Colonic mucosa (tissue), 4 donors: Measurements from ENCODE around the gene SLC35F1. TPM values are rescaled to one million over a fixed set of nuclear protein-coding genes. Genes with fewer than 3 reads are reported as not detected.

ENCODE experiments used
- DNase-seq: peaks from one replicate; pipeline ENCODE4 v3.0.0-alpha.2; 2020
- H3K27ac ChIP-seq: fragments of 200-600 bp; one replicate; pipeline ENCODE4 v1.8.0; 2021
- H3K27me3 ChIP-seq: fragments of 200-600 bp; one replicate; pipeline ENCODE4 v1.8.0; 2021
- H3K36me3 ChIP-seq: fragments of 200-600 bp; one replicate; pipeline ENCODE4 v1.8.0; 2021
- H3K4me1 ChIP-seq: fragments of 200-600 bp; one replicate; pipeline ENCODE4 v1.8.0; 2021; ENCODE audit warnings: mild to moderate bottlenecking
- H3K4me3 ChIP-seq: fragments of 200-600 bp; one replicate; pipeline ENCODE4 v1.8.0; 2021
- H3K9ac ChIP-seq, 2 donors: one replicate each; pipeline ENCODE4 v1.7.0; 2013; ENCODE audit warnings: control low read depth in 2 of 2, low read depth in 2 of 2, low read length in 2 of 2
- H3K9me3 ChIP-seq: fragments of 200-600 bp; one replicate; pipeline ENCODE4 v1.8.0; 2021
- intact Hi-C: fragments of 100-400 bp; cut with DNase I; formaldehyde crosslinking; loops from one replicate; pipeline ENCODE4 v1.14.1; 2022
- total RNA-seq, 2 donors: library from RNA; stranded (reverse); fragmentation: NEBNext Ultra II Directional in 1 of 2; extraction: Animal tissue kit (Norgen Biotek cat#: 25700) in 1 of 2; gene quantifications; one replicate each; pipeline ENCODE4 v1.2.1, GENCODE V29; 2021
- TF ChIP-seq, protein P1 (sequence below): fragments of 200-600 bp; IDR thresholded peaks from one replicate; pipeline ENCODE4 v1.8.0; 2022; ENCODE audit warnings: antibody characterized with exemption, mild to moderate bottlenecking
- donor health status: healthy.
- donor health status: DM: no; HTN: no; CAD: no.
- donor health status: DM: no; HTN: no; CAD: no.

SLC35F1 gene
- total RNA-seq, 2 donors from 2014 or later: 0.25 to 1.1 TPM

DNA sequence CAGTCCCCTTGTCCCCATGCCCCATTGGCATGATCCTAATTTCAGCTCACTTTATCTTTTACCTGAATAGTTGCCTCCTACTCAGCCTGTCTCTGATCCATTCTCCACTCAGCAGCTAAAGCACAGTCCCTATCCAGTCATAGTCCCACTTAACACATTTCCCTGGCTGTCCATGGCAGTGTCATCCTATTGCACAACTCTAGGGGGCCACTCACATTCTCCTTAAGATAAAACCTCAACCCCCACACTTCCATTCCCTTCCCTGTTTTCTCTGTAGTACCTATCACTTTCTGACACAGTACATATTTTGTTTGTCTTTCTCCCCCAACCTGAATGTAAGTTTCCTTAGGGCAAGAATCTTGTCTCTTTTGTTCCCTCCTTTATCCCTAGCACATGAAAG lies 420.2 kb downstream of the SLC35F1 start:
- no peaks in the 10 kb centered on the region for H3K27me3 ChIP-seq
- no peak for DNase-seq
- TF ChIP-seq, protein P1, sequence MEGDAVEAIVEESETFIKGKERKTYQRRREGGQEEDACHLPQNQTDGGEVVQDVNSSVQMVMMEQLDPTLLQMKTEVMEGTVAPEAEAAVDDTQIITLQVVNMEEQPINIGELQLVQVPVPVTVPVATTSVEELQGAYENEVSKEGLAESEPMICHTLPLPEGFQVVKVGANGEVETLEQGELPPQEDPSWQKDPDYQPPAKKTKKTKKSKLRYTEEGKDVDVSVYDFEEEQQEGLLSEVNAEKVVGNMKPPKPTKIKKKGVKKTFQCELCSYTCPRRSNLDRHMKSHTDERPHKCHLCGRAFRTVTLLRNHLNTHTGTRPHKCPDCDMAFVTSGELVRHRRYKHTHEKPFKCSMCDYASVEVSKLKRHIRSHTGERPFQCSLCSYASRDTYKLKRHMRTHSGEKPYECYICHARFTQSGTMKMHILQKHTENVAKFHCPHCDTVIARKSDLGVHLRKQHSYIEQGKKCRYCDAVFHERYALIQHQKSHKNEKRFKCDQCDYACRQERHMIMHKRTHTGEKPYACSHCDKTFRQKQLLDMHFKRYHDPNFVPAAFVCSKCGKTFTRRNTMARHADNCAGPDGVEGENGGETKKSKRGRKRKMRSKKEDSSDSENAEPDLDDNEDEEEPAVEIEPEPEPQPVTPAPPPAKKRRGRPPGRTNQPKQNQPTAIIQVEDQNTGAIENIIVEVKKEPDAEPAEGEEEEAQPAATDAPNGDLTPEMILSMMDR: no peak
- H3K4me3 ChIP-seq: no peak overlapping the region
- no peaks in the 10 kb centered on the region for H3K4me1 ChIP-seq
- intact Hi-C loops: no loop called here
- no peaks in the 10 kb centered on the region for H3K9me3 ChIP-seq
- H3K27ac ChIP-seq: no peak overlapping the region
- no peaks in the 10 kb centered on the region for H3K36me3 ChIP-seq
- no peak overlapping the region for H3K9ac ChIP-seq

DNA sequence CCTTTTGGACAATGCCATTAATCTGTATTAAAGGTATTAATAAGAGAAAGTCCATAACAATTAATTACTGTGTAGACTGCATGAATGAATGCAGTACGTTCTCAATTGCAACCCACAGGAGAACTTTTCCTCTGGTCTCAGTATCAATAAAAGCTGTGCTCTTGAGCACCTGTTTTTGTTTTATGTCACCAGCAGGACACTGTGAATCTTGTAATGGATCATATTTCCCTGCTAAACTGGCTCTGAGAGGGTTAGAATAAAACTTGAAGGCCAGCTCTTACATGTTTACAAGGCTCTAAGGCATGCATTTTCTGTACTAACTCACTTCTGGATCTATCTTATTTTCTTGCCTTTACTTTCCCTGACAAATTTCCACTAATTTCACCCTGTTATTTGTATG lies 426.7 kb downstream of the SLC35F1 start:
- Histone ChIP-seq H3K9me3 (no peaks in the 10 kb centered on the region), H3K4me1 (no peaks in the 10 kb centered on the region), H3K4me3 (no peak overlapping the region), H3K27me3 (no peaks in the 10 kb centered on the region), H3K36me3 (no peaks in the 10 kb centered on the region), H3K27ac (no peak overlapping the region), H3K9ac (no peak overlapping the region)
- TF ChIP-seq, protein P1: no peak
- DNase-seq: no peak
- intact Hi-C loops: no loop called here

DNA sequence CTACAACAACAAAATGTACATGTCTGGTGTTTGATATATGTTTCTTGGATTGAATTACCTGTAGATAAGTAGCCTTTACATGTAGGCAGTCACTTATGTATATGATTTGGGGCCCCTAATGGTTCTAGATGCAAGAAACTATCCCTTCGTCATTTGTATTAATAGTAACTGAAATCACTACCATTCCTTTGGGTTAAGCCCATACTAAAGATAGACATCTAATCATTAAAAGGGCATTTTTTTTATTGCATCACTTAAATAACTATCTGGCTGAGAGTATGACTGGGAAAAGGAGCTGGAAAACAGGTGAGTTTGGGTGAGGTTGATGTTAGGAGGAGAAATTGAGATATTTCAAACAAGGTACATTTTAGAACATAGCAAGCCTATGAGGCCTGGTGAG lies 427.6 kb downstream of the SLC35F1 start:
- DNase-seq: no peak
- H3K9ac ChIP-seq: no peak overlapping the region
- no peak overlapping the region for H3K27ac ChIP-seq
- H3K4me1 ChIP-seq: no peaks in the 10 kb centered on the region
- H3K36me3 ChIP-seq: no peaks in the 10 kb centered on the region
- no peak overlapping the region for H3K4me3 ChIP-seq
- no peaks in the 10 kb centered on the region for H3K27me3 ChIP-seq
- intact Hi-C loops: no loop called here
- H3K9me3 ChIP-seq: no peaks in the 10 kb centered on the region
- TF ChIP-seq, protein P1: no peak

DNA sequence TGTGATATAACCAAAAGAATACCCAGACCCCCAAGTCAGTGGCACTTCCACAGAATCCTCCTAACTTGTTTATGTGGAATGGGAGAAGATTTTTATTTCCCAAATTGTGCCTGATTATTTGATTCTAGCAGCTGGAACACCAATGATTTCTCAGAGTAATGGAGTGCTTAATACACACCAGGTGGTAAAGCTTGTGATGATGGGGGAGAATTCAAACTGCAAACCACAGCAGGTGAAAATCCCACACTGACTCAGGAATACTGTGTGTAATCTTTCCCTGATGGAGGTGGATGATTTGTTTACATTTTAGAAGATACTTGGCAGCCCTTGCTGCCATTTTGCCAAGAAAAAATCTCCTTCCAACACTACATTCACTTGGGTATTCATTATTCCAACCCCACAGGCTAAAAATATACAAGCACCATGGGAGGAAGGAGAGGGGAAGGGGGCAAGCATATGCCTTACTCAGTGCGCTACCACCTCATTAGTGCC lies 428.3 kb downstream of the SLC35F1 start:
- TF ChIP-seq, protein P1: no peak
- intact Hi-C loops: no loop called here
- no peak overlapping the region for H3K9ac ChIP-seq
- no peaks in the 10 kb centered on the region for H3K36me3 ChIP-seq
- DNase-seq: no peak
- H3K4me1 ChIP-seq: no peaks in the 10 kb centered on the region
- H3K4me3 ChIP-seq: no peak overlapping the region
- H3K27me3 ChIP-seq: no peaks in the 10 kb centered on the region
- no peaks in the 10 kb centered on the region for H3K9me3 ChIP-seq
- no peak overlapping the region for H3K27ac ChIP-seq

DNA sequence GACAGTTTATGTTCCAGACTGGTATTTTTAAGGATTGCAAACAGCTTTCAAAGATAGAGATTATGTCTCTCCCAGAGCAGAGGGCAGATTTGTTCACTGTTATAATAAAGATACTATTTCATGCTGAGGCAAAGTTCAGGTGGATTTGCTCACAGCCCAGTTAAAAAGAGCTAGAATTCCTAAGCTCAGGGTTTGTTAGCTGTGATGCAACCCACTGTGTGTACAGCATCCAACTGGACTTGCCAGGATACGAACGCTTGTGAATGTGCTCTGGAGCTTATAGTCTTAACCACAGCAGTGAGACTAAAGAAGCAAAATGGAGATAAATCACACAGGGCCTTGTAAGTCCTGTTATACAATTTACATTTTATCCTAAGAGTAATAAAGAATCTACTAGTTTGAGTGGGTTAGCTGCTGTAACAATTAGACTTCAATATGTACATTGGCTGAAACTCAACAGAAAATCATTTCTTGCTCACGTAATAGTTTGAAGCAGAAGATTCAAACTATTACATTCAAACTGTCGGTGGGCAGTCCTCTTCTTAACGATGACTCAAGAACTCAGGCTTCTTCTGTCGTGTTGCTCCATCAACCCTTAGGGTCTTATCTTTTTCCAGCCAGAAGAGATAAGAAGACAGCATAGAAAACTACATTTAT lies 437.1 kb downstream of the SLC35F1 start:
- Histone ChIP-seq H3K27ac (no peak overlapping the region), H3K4me1 (no peaks in the 10 kb centered on the region), H3K4me3 (no peak overlapping the region), H3K9ac (no peak overlapping the region), H3K36me3 (no peaks in the 10 kb centered on the region), H3K27me3 (no peaks in the 10 kb centered on the region), H3K9me3 (no peaks in the 10 kb centered on the region)
- no peak for DNase-seq
- intact Hi-C loops: no loop called here
- TF ChIP-seq, protein P1: no peak
